ENCODE results near the gene SMC2. TPM values are rescaled to one million over a fixed set of nuclear protein-coding genes. Genes with fewer than 3 reads are reported as not detected.
A peak's percentile ranks its signal among the peaks of the same experiment; 100 is the strongest.

Gene SMC2
- total RNA-seq, 4 donors from 2014 or later: 6.7 to 14.1 (median 12.7) TPM

DNA sequence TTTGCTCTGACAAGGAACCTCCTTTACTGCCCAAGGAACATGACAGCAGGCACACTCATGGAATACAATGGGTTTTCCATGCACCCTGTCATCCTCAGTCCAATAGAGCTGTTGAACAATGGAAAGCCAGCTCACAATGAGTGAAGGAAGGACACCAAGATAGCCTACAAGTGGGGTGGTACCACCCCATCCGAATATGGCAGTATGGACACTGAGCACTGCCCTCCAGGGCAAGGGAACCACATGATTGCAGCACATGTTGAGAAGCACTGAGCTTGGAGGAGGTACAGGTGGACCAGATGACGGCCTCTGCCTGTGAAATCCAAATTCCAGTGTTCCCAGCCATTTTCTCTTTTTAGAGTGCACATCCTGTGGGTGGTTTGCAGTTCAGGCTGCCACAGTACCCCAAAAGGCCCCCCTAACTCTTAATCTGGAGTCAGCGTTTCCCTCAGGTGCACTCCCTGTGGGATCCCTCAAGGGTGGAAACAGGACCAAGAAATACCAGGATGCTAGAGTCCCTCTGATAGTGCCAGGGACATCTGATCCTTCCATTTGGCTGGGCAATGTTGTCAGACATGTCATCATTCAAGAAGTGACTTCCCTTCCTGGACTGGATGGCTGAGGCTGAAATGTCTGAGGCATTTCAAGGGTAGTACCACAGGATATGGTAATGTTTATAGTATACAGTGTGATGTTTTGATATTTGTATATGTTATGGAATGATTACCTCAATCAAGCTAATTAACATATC lies 48.9 kb downstream of the SMC2 start:
- WGBS, 2 donors (ENCODE audit: low coverage in 1 of 2): 94 to 100% methylated on average over 1 to 2 of the region's 3 CpGs
- no peaks in the 10 kb centered on the region for H3K27me3 ChIP-seq
- ATAC-seq: no peak
- TF ChIP-seq POLR2A (IDR thresholded peaks at IDR 0.05): no peak
- no peaks in the 10 kb centered on the region for H3K9me3 ChIP-seq
- H3K36me3 ChIP-seq: peaks cover 0 to 28% of the 10 kb centered on the region in 2 donors
- H3K4me1 ChIP-seq: no peaks in the 10 kb centered on the region
- H3K4me3 ChIP-seq: no peak overlapping the region
- H3K27ac ChIP-seq: no peak overlapping the region

DNA sequence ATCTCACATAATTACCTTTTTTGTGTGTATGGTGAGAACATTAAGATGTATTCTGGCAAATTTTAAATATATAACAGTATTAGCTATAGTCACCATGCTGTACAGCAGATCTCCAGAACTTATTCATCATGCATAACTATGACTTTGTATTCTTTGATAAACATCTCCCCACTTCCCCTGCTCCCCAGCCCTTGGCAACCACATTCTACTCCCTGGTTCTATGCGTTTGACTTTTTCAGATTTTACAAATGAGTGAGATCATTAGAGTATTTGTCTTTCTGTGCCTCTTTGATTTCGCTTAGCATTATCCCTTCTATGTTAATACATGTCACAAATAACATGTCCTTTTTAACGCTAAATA lies 49.4 kb downstream of the SMC2 start:
- Histone ChIP-seq H3K36me3 (peaks cover 0 to 23% of the 10 kb centered on the region in 2 donors), H3K4me1 (no peaks in the 10 kb centered on the region), H3K27me3 (no peaks in the 10 kb centered on the region), H3K27ac (no peak overlapping the region), H3K4me3 (no peak overlapping the region), H3K9me3 (no peaks in the 10 kb centered on the region)
- TF ChIP-seq POLR2AphosphoS5 (IDR thresholded peaks at IDR 0.05) (no peak), POLR2A (IDR thresholded peaks at IDR 0.05) (no peak), EP300 (IDR thresholded peaks at IDR 0.05) (no peak)
- TF ChIP-seq, protein P1, sequence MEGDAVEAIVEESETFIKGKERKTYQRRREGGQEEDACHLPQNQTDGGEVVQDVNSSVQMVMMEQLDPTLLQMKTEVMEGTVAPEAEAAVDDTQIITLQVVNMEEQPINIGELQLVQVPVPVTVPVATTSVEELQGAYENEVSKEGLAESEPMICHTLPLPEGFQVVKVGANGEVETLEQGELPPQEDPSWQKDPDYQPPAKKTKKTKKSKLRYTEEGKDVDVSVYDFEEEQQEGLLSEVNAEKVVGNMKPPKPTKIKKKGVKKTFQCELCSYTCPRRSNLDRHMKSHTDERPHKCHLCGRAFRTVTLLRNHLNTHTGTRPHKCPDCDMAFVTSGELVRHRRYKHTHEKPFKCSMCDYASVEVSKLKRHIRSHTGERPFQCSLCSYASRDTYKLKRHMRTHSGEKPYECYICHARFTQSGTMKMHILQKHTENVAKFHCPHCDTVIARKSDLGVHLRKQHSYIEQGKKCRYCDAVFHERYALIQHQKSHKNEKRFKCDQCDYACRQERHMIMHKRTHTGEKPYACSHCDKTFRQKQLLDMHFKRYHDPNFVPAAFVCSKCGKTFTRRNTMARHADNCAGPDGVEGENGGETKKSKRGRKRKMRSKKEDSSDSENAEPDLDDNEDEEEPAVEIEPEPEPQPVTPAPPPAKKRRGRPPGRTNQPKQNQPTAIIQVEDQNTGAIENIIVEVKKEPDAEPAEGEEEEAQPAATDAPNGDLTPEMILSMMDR (IDR thresholded peaks at IDR 0.05): no peak
- no peak for ATAC-seq
- 69 to 91% methylated on average over 2 to 3 of the region's 3 CpGs for WGBS, 2 donors (ENCODE audit: low coverage in 1 of 2)

DNA sequence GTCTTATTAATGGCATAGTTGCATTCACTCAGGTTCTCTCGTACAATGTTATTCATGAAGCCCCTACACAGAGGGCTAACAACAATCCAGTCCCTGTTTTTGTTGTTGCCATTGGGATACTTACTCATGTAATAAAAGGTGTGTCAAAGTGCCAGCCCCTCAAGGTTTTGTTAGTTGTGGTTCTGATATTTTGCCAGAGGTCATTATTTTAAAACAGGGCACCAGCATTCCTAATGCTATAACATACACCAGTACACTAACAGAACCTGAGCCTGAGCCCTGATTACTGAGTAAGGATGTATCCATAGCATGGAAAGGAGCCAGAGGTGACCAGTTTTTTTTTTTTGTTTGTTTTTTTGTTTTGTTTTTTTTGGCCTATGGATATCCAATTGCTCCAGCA lies 50.2 kb downstream of the SMC2 start:
- H3K4me1 ChIP-seq: no peaks in the 10 kb centered on the region
- no peak overlapping the region for H3K4me3 ChIP-seq
- H3K36me3 ChIP-seq: peaks cover 0 to 20% of the 10 kb centered on the region in 2 donors
- no peaks in the 10 kb centered on the region for H3K9me3 ChIP-seq
- TF ChIP-seq, protein P1 (IDR thresholded peaks at IDR 0.05): no peak
- TF ChIP-seq POLR2A (IDR thresholded peaks at IDR 0.05) (no peak), POLR2AphosphoS5 (IDR thresholded peaks at IDR 0.05) (no peak), EP300 (IDR thresholded peaks at IDR 0.05) (no peak)
- no peak overlapping the region for H3K27ac ChIP-seq
- ATAC-seq: no peak
- WGBS, 2 donors (ENCODE audit: low coverage in 1 of 2): no CpG with 5 or more reads among the region's 1 CpG
- no peaks in the 10 kb centered on the region for H3K27me3 ChIP-seq

DNA sequence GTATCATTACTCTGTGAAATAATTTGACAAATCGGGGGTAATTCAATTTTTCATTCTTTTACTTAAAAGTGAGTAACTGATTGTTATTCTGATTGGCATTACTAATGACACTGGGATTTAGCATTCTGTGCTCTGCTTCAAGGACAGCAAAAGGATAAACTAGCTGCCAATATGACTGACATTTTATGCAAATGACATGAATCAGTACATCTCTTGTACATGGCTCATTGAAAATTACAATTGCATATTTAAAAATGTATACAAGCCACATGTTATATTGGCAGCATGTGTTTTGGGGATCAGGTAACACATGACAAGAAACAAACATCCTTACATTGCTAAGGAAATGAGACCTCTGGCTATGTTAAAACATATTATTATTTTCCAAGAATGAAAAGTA lies 79.0 kb downstream of the SMC2 start:
- no peak for ATAC-seq
- no peak overlapping the region for H3K27ac ChIP-seq
- H3K4me3 ChIP-seq: no peak overlapping the region
- TF ChIP-seq EP300 (IDR thresholded peaks at IDR 0.05) (no peak), POLR2A (IDR thresholded peaks at IDR 0.05) (no peak), POLR2AphosphoS5 (IDR thresholded peaks at IDR 0.05) (no peak)
- TF ChIP-seq, protein P1 (IDR thresholded peaks at IDR 0.05): no peak
- no peaks in the 10 kb centered on the region for H3K4me1 ChIP-seq
- no peaks in the 10 kb centered on the region for H3K36me3 ChIP-seq
- WGBS, 2 donors (ENCODE audit: low coverage in 1 of 2): 85 to 88% methylated on average over 1 of the region's 1 CpG
- no peaks in the 10 kb centered on the region for H3K27me3 ChIP-seq
- H3K9me3 ChIP-seq: no peaks in the 10 kb centered on the region

DNA sequence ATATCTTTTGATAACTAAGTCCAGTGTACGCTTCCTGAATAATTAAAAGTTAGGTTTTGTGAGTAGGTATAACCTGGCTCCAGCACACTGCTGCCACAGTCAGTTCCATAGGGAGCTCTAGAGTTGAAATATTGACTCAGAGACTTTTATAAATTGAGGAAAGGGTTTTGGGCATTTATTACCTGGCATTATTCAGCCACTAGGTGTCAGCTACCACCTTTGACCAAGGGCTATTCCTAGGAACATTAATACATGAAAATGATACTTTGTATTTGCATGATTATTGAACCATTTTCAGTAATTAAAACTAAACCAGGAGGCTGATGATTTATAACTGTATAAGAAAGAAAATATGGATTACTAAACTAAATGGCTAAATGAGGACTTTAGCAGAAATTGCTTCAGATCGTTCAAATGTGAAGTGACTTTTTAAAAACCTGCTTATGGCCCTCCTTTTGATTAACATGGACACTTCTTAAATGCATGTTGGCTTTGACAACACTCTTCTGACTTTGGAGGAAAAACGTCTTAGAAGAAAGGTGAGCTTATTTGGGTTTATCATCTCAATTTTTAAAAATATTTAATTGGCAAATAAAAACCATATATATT lies 83.0 kb downstream of the SMC2 start:
- no peak for TF ChIP-seq POLR2AphosphoS5 (IDR thresholded peaks at IDR 0.05)
- TF ChIP-seq, protein P1 (IDR thresholded peaks at IDR 0.05): peak in 1 of 4 experiments; percentile 29
- Histone ChIP-seq H3K4me1 (no peaks in the 10 kb centered on the region), H3K9me3 (no peaks in the 10 kb centered on the region), H3K27me3 (no peaks in the 10 kb centered on the region), H3K36me3 (no peaks in the 10 kb centered on the region), H3K4me3 (no peak overlapping the region), H3K27ac (no peak overlapping the region)
- no peak for ATAC-seq
- WGBS, 2 donors (ENCODE audit: low coverage in 1 of 2): 58 to 62% methylated on average over 3 of the region's 3 CpGs

Data from gastroesophageal sphincter (tissue), 4 donors.